Activated naive CD4-positive, alpha-beta T cell treated with anti-CD3 and anti-CD28 coated beads, Interleukin-2, amount 50 U/mL, for 72 hours (primary cell): ENCODE data around the gene ARHGAP6. TPM values are rescaled to one million over a fixed set of nuclear protein-coding genes. Genes with fewer than 3 reads are reported as not detected.

Source experiments
- ATAC-seq, 2 donors: fragments of 150-1000 bp; cut with Tn5 transposase; 2 replicates each; pipeline ENCODE4 v1.10.0; 2021; ENCODE audit warnings: mild to moderate bottlenecking in 2 of 2, moderate library complexity in 2 of 2
- DNase-seq, 2 donors: peaks; one replicate each; pipeline ENCODE4 v3.0.0; 2021 to 2022; ENCODE audit warnings: low spot score in 2 of 2
- H3K27ac Mint-ChIP-seq, 2 donors: one replicate each; pipeline ENCODE4 v1.8.0; 2022; ENCODE audit warnings: mild to moderate bottlenecking in 2 of 2, mixed read lengths in 2 of 2
- H3K36me3 Mint-ChIP-seq, 2 donors: one replicate each; pipeline ENCODE4 v1.8.0; 2022; ENCODE audit warnings: mixed read lengths in 2 of 2
- H3K9me3 Mint-ChIP-seq, 2 donors: one replicate each; pipeline ENCODE4 v1.8.0; 2022; ENCODE audit warnings: mixed read lengths in 2 of 2
- total RNA-seq, 2 donors: library from RNA; stranded (reverse); gene quantifications; one replicate each; pipeline ENCODE4 v1.2.3, GENCODE V29; 2022

Gene ARHGAP6
- total RNA-seq, 2 donors from 2014 or later = not detected

- ATAC-seq (no peak), DNase-seq (no peak)
- H3K36me3 Mint-ChIP-seq = no peaks in the 10 kb centered on the region
- no peaks in the 10 kb centered on the region for H3K9me3 Mint-ChIP-seq
- no peak overlapping the region for H3K27ac Mint-ChIP-seq
Measured at GRCh38 chrX:11464380-11464779, 201.3 kb downstream of the ARHGAP6 start.

GRCh38 chrX:11462648-11463047 lies 203.1 kb downstream of the ARHGAP6 start:
- ATAC-seq (no peak), DNase-seq (no peak)
- H3K9me3 Mint-ChIP-seq = no peaks in the 10 kb centered on the region
- no peaks in the 10 kb centered on the region for H3K36me3 Mint-ChIP-seq
- no peak overlapping the region for H3K27ac Mint-ChIP-seq

- Mint-ChIP-seq H3K27ac (no peak overlapping the region), H3K36me3 (no peaks in the 10 kb centered on the region), H3K9me3 (no peaks in the 10 kb centered on the region)
- ATAC-seq (no peak), DNase-seq (no peak)
Measured at GRCh38 chrX:11462136-11462535, 203.6 kb downstream of the ARHGAP6 start.

- no peaks in the 10 kb centered on the region for H3K9me3 Mint-ChIP-seq
Measured at GRCh38 chrX:11461201-11462001, 204.3 kb downstream of the ARHGAP6 start.

GRCh38 chrX:11460347-11460746 lies 205.4 kb downstream of the ARHGAP6 start:
- H3K9me3 Mint-ChIP-seq = no peaks in the 10 kb centered on the region
- H3K36me3 Mint-ChIP-seq = no peaks in the 10 kb centered on the region
- ATAC-seq (no peak), DNase-seq (no peak)
- no peak overlapping the region for H3K27ac Mint-ChIP-seq

More at GRCh38 chrX:11461201-11462001, 204.3 kb downstream of the ARHGAP6 start:
- DNase-seq = no peak
- H3K27ac Mint-ChIP-seq = no peak overlapping the region
- no peaks in the 10 kb centered on the region for H3K36me3 Mint-ChIP-seq
- no peak for ATAC-seq

GRCh38 chrX:11458170-11458569 lies 207.6 kb downstream of the ARHGAP6 start:
- Mint-ChIP-seq H3K36me3 (no peaks in the 10 kb centered on the region), H3K27ac (no peak overlapping the region), H3K9me3 (no peaks in the 10 kb centered on the region)
- no peak for DNase-seq
- no peak for ATAC-seq

- Mint-ChIP-seq H3K36me3 (no peaks in the 10 kb centered on the region), H3K9me3 (no peaks in the 10 kb centered on the region), H3K27ac (no peak overlapping the region)
- DNase-seq (no peak), ATAC-seq (no peak)
Measured at GRCh38 chrX:11451151-11451550, 214.6 kb downstream of the ARHGAP6 start.

- no peaks in the 10 kb centered on the region for H3K36me3 Mint-ChIP-seq
- no peak overlapping the region for H3K27ac Mint-ChIP-seq
- no peak for DNase-seq
- no peaks in the 10 kb centered on the region for H3K9me3 Mint-ChIP-seq
- ATAC-seq = no peak
Measured at GRCh38 chrX:11450354-11450753, 215.4 kb downstream of the ARHGAP6 start.

GRCh38 chrX:11449613-11450012 lies 216.1 kb downstream of the ARHGAP6 start:
- no peak for ATAC-seq
- H3K36me3 Mint-ChIP-seq = no peaks in the 10 kb centered on the region
- no peaks in the 10 kb centered on the region for H3K9me3 Mint-ChIP-seq
- no peak overlapping the region for H3K27ac Mint-ChIP-seq
- no peak for DNase-seq

- ATAC-seq (no peak), DNase-seq (no peak)
- H3K27ac Mint-ChIP-seq = no peak overlapping the region
- H3K9me3 Mint-ChIP-seq = no peaks in the 10 kb centered on the region
- H3K36me3 Mint-ChIP-seq = no peaks in the 10 kb centered on the region
Measured at GRCh38 chrX:11447418-11447817, 218.3 kb downstream of the ARHGAP6 start.

GRCh38 chrX:11446949-11447348 lies 218.8 kb downstream of the ARHGAP6 start:
- DNase-seq (no peak), ATAC-seq (no peak)
- no peak overlapping the region for H3K27ac Mint-ChIP-seq
- no peaks in the 10 kb centered on the region for H3K36me3 Mint-ChIP-seq
- no peaks in the 10 kb centered on the region for H3K9me3 Mint-ChIP-seq

GRCh38 chrX:11446336-11446735 lies 219.4 kb downstream of the ARHGAP6 start:
- DNase-seq (no peak), ATAC-seq (no peak)
- Mint-ChIP-seq H3K36me3 (no peaks in the 10 kb centered on the region), H3K9me3 (no peaks in the 10 kb centered on the region), H3K27ac (no peak overlapping the region)

GRCh38 chrX:11445540-11445939 lies 220.2 kb downstream of the ARHGAP6 start:
- no peaks in the 10 kb centered on the region for H3K36me3 Mint-ChIP-seq
- no peak for DNase-seq
- no peak for ATAC-seq
- H3K9me3 Mint-ChIP-seq = no peaks in the 10 kb centered on the region
- H3K27ac Mint-ChIP-seq = no peak overlapping the region

GRCh38 chrX:11444052-11444451 lies 221.7 kb downstream of the ARHGAP6 start:
- no peak for ATAC-seq
- no peak for DNase-seq
- no peak overlapping the region for H3K27ac Mint-ChIP-seq
- no peaks in the 10 kb centered on the region for H3K9me3 Mint-ChIP-seq
- H3K36me3 Mint-ChIP-seq = no peaks in the 10 kb centered on the region

- Mint-ChIP-seq H3K36me3 (no peaks in the 10 kb centered on the region), H3K9me3 (no peaks in the 10 kb centered on the region), H3K27ac (no peak overlapping the region)
- no peak for ATAC-seq
- DNase-seq = no peak
Measured at GRCh38 chrX:11439846-11440245, 225.9 kb downstream of the ARHGAP6 start.

- H3K36me3 Mint-ChIP-seq = no peaks in the 10 kb centered on the region
- ATAC-seq = no peak
- H3K27ac Mint-ChIP-seq = no peak overlapping the region
- no peaks in the 10 kb centered on the region for H3K9me3 Mint-ChIP-seq
- no peak for DNase-seq
Measured at GRCh38 chrX:11438767-11439166, 227.0 kb downstream of the ARHGAP6 start.

- Mint-ChIP-seq H3K27ac (no peak overlapping the region), H3K36me3 (no peaks in the 10 kb centered on the region), H3K9me3 (no peaks in the 10 kb centered on the region)
- DNase-seq = no peak
- no peak for ATAC-seq
Measured at GRCh38 chrX:11438380-11438723, 227.4 kb downstream of the ARHGAP6 start.

GRCh38 chrX:11437642-11438379 lies 227.9 kb downstream of the ARHGAP6 start:
- no peak for DNase-seq
- Mint-ChIP-seq H3K9me3 (no peaks in the 10 kb centered on the region), H3K27ac (no peak overlapping the region)

More at GRCh38 chrX:11437642-11438379, 227.9 kb downstream of the ARHGAP6 start:
- ATAC-seq = no peak
- no peaks in the 10 kb centered on the region for H3K36me3 Mint-ChIP-seq
